ENCODE measurements around the gene STX8. TPM values are rescaled to one million over a fixed set of nuclear protein-coding genes. Genes with fewer than 3 reads are reported as not detected.

The STX8 gene
- total and polyA plus RNA-seq, 9 of the 15 experiments (the other 6 are each of a cell fraction or from before 2014, with no cell fraction given) = 14.6 to 42.5 (median 22.1) TPM

DNA sequence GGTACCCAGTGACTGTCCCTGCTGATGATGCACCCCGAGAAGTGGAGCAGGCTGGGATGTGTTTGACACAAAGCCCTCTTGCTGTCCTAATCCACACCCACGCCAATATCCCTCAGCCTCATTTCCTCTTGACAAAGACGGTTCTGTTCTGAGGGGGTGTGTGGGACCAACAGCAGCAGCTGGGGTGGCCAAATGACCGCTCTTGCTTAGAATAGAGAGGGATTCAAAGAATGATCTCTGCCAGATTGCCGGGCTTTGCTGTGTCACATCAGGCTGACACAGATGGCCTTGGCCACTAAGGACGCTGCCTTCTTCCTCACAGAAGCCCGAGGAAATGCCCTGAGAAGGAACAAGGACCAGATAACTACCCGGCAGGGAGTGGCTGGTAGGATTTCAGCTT is 303.6 kb downstream of the STX8 start:
- no TSS peak for BruUV-seq (replicated peaks)
- H3K79me2 ChIP-seq (ENCODE audit: control insufficient read depth, insufficient read depth, low read length) = no peaks in the 10 kb centered on the region
- POLR2A ChIA-PET = no interaction called here
- H3K27me3 ChIP-seq (ENCODE audit: control insufficient read depth in 2 of 2, insufficient read depth in 2 of 2, low read length in 2 of 2) = peaks cover 0 to 26% of the 10 kb centered on the region in 2 experiments; a peak in 2 of 5 replicates
- H3K9me3 ChIP-seq (replicated peaks; ENCODE audit: control insufficient read depth, insufficient read depth, low read depth, low read length) = no peaks in the 10 kb centered on the region
- no peak overlapping the region for H3K4me2 ChIP-seq (ENCODE audit: insufficient read depth, low read length)
- DNase-seq (ENCODE audit: extremely low read depth in 1 of 4, low spot score in 3 of 4) (no peak), ATAC-seq (no peak), FAIRE-seq (no peak)
- no peaks in the 10 kb centered on the region for H4K20me1 ChIP-seq (replicated peaks; ENCODE audit: control insufficient read depth, insufficient read depth, low read length)
- H3K9me1 ChIP-seq (ENCODE audit: control insufficient read depth, insufficient read depth, low read length) = no peaks in the 10 kb centered on the region
- CTCF ChIA-PET (ENCODE audit: low intra/inter-chr PET ratio) = no interaction called here
- no peaks in the 10 kb centered on the region for H3K4me1 ChIP-seq (replicated peaks in 1 of 2; ENCODE audit: control insufficient read depth in 2 of 2, insufficient read depth in 2 of 2, low read length in 2 of 2)
- WGBS (ENCODE audit: insufficient coverage, low coverage, missing lambda C conversion rate) = 2% methylated on average over 6 of the region's 8 CpGs
- H3K36me3 ChIP-seq (ENCODE audit: control insufficient read depth, insufficient read depth, low read length) = no peaks in the 10 kb centered on the region
- H3K9ac ChIP-seq (ENCODE audit: insufficient read depth in 1 of 2, low read depth in 2 of 2, low read length in 2 of 2) = no peak overlapping the region
- intact Hi-C loops (cut with micrococcal nuclease) = no loop called here
- TF ChIP-seq, protein P1, sequence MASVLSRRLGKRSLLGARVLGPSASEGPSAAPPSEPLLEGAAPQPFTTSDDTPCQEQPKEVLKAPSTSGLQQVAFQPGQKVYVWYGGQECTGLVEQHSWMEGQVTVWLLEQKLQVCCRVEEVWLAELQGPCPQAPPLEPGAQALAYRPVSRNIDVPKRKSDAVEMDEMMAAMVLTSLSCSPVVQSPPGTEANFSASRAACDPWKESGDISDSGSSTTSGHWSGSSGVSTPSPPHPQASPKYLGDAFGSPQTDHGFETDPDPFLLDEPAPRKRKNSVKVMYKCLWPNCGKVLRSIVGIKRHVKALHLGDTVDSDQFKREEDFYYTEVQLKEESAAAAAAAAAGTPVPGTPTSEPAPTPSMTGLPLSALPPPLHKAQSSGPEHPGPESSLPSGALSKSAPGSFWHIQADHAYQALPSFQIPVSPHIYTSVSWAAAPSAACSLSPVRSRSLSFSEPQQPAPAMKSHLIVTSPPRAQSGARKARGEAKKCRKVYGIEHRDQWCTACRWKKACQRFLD (CRISPR knock-in tag; IDR thresholded peaks at IDR 0.05) = no peak
- TF ChIP-seq CBX1 (IDR thresholded peaks at IDR 0.05; ENCODE audit: low read depth) (no peak), SMARCA5 (IDR thresholded peaks at IDR 0.05) (no peak), ZNF384 (IDR thresholded peaks at IDR 0.05; ENCODE audit: low read depth, low read length) (no peak), ZNF583 (CRISPR knock-in tag; IDR thresholded peaks at IDR 0.05) (no peak), MCM5 (IDR thresholded peaks at IDR 0.05; ENCODE audit: low read depth) (no peak), NCOR1 (IDR thresholded peaks at IDR 0.05) (no peak), TAL1 (IDR thresholded peaks at IDR 0.05) (no peak), SAFB2 (IDR thresholded peaks at IDR 0.05; ENCODE audit: borderline replicate concordance, low read depth, low read length, severe bottlenecking) (no peak), ARNT (IDR thresholded peaks at IDR 0.05) (no peak), NCOA2 (IDR thresholded peaks at IDR 0.05; ENCODE audit: partially characterized antibody in 2 of 2) (no peak), HNRNPK (IDR thresholded peaks at IDR 0.05; ENCODE audit: low read depth, low read length, poor library complexity, severe bottlenecking) (no peak), THRAP3 (IDR thresholded peaks at IDR 0.05; ENCODE audit: borderline replicate concordance) (no peak), ZNF57 (CRISPR knock-in tag; IDR thresholded peaks at IDR 0.05) (no peak), NKRF (IDR thresholded peaks at IDR 0.05; ENCODE audit: borderline replicate concordance) (no peak), CBFB (CRISPR knock-in tag; IDR thresholded peaks at IDR 0.05) (no peak), GATAD2A (IDR thresholded peaks at IDR 0.05) (no peak), MTA3 (IDR thresholded peaks at IDR 0.05; ENCODE audit: borderline replicate concordance) (no peak), TOE1 (IDR thresholded peaks at IDR 0.05; ENCODE audit: borderline replicate concordance) (no peak), TOE1 (CRISPR knock-in tag; IDR thresholded peaks at IDR 0.05; ENCODE audit: borderline replicate concordance, low read depth) (no peak)
- H3K4me3 ChIP-seq = no peak overlapping the region
- in situ Hi-C loops (cut with MboI) = no loop called here
- no peak overlapping the region for H3K27ac ChIP-seq (ENCODE audit: extremely low read depth, low read depth, low read length)
- no peak overlapping the region for H2AFZ ChIP-seq (ENCODE audit: low read depth, low read length)
